A673 (cell line): ENCODE measurements around the gene MSI2. TPM values are rescaled to one million over a fixed set of nuclear protein-coding genes. Genes with fewer than 3 reads are reported as not detected.

ENCODE experiments used
- BruUV-seq: library from RNA; stranded (reverse); fragments of 400-500 nt; replicated peaks from 2 replicates; lab custom pipeline; 2021; lab: Mats Ljungman, UMichigan
- CTCF ChIA-PET: fragments of 300-600 bp; sonication (Branson Sonifier 250); formaldehyde crosslinking; loops from one replicate; lab custom pipeline; 2022; ENCODE audit warnings: antibody characterized with exemption; lab: Charles Lee
- POLR2A ChIA-PET: fragments of 300-600 bp; sonication (Branson Sonifier 250); formaldehyde crosslinking; loops from one replicate; lab custom pipeline; 2022; ENCODE audit warnings: antibody characterized with exemption; ENCODE audit not compliant: low non-redundant PET; lab: Charles Lee
- DNase-seq: peaks from one replicate; pipeline ENCODE4 v3.0.0-alpha.2; 2015; ENCODE audit warnings: low spot score
- H3K27ac ChIP-seq: fragments of 200-600 bp; sonication (generic); 2 replicates; pipeline ENCODE4 v1.5.1; 2016; ENCODE audit warnings: mixed run types, low read depth, mild to moderate bottlenecking, mixed read lengths, antibody characterized with exemption, low read length; ENCODE audit not compliant: poor library complexity, severe bottlenecking
- H3K27me3 ChIP-seq: fragments of 200-600 bp; sonication (generic); replicated peaks from 2 replicates; pipeline ENCODE4 v1.6.1; 2017; ENCODE audit warnings: mixed run types, low read depth, mild to moderate bottlenecking, mixed read lengths, antibody characterized with exemption, low read length; ENCODE audit not compliant: insufficient read depth, poor library complexity
- H3K36me3 ChIP-seq: fragments of 200-600 bp; sonication (generic); 2 replicates; pipeline ENCODE4 v1.6.1; 2016; ENCODE audit warnings: mixed run types, mild to moderate bottlenecking, mixed read lengths, antibody characterized with exemption, low read length; ENCODE audit not compliant: insufficient read depth, poor library complexity, severe bottlenecking
- H3K4me1 ChIP-seq: fragments of 200-600 bp; sonication (generic); 2 replicates; pipeline ENCODE4 v1.6.1; 2017; ENCODE audit warnings: mixed run types, mild to moderate bottlenecking, mixed read lengths, antibody characterized with exemption, low read length; ENCODE audit not compliant: insufficient read depth, poor library complexity, severe bottlenecking
- H3K4me3 ChIP-seq: fragments of 200-600 bp; sonication (generic); 2 replicates; pipeline ENCODE4 v1.5.1; 2016; ENCODE audit warnings: low read depth, mixed run types, mild to moderate bottlenecking, mixed read lengths, low read length; ENCODE audit not compliant: poor library complexity, severe bottlenecking
- H3K9me3 ChIP-seq: fragments of 200-600 bp; sonication (generic); 2 replicates; pipeline ENCODE4 v1.6.1; 2016; ENCODE audit warnings: mixed run types, low read depth, mild to moderate bottlenecking, mixed read lengths, antibody characterized with exemption, low read length; ENCODE audit not compliant: poor library complexity, severe bottlenecking
- EZH2 ChIP-seq: fragments of 200-600 bp; sonication (generic); IDR thresholded peaks from 2 replicates; pipeline ENCODE4 v1.6.1; 2017; ENCODE audit warnings: borderline replicate concordance, low read depth, mild to moderate bottlenecking, mixed read lengths, antibody characterized with exemption, low read length; ENCODE audit not compliant: poor library complexity, severe bottlenecking
- intact Hi-C: fragments of 100-400 bp; cut with micrococcal nuclease; formaldehyde crosslinking; loops from one replicate; pipeline ENCODE4 v1.10.0; 2022; ENCODE audit not compliant: unreplicated experiment
- total RNA-seq: library from RNA; stranded (reverse); gene quantifications from 2 replicates; pipeline ENCODE4 v1.2.3, GENCODE V29; 2021
- TF ChIP-seq, protein P1 (sequence below): fragments of 300-800, 200-600 bp; sonication (generic); conservative IDR thresholded peaks from 2 replicates; pipeline ENCODE4 v1.5.1; 2017; ENCODE audit warnings: low read depth, mild to moderate bottlenecking, antibody characterized with exemption, low read length, moderate library complexity, mixed read lengths

The MSI2 gene
- total RNA-seq, 1 experiment from 2014 or later, result 108 TPM

DNA sequence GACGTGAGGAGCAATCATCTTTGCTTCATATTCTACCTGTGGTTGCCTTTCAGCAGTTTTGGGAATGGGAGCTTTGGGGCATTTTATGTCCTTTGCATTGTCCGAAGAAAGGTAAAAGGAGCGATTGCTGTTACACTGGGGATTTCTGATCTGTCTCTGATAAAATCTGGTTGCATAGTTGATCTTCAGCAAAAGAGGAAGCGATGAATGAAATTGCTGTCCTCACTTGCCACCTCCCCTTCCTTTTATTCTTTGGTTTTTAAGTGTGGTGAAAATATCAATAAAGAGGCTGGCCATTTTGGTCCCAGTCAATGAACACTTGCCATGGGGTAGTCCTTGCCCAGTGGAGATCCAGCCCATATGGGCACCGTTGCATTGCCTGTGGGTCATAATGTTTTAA, 236.8 kb downstream of the MSI2 start:
- CTCF ChIA-PET, result no interaction called here

DNA sequence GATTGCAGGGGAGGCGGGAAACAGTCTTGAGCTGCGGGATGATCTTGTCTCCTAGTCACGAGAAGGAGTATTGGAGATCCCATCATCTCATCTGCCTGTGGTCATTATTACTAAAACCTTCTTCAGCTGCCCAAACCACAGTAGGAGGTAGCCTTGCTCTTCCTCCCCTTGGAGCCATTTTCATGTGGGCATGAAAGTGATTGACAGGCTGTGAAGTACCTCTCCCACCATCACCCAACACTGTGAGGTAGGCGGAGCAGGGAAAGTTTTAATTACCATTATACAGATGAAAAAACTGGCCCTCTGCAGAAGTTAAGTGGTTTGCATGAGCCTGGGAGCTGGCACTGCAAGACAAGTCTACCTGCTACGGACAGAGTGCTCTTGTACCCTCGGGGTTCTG, 237.3 kb downstream of the MSI2 start:
- no peak for DNase-seq
- BruUV-seq, result no TSS peak
- Histone ChIP-seq H3K27ac (no peak overlapping the region), H3K9me3 (no peaks in the 10 kb centered on the region), H3K36me3 (no peaks in the 10 kb centered on the region), H3K27me3 (no peaks in the 10 kb centered on the region), H3K4me3 (no peak overlapping the region), H3K4me1 (peaks cover 3% of the 10 kb centered on the region)
- no peak for TF ChIP-seq EZH2
- TF ChIP-seq, protein P1, sequence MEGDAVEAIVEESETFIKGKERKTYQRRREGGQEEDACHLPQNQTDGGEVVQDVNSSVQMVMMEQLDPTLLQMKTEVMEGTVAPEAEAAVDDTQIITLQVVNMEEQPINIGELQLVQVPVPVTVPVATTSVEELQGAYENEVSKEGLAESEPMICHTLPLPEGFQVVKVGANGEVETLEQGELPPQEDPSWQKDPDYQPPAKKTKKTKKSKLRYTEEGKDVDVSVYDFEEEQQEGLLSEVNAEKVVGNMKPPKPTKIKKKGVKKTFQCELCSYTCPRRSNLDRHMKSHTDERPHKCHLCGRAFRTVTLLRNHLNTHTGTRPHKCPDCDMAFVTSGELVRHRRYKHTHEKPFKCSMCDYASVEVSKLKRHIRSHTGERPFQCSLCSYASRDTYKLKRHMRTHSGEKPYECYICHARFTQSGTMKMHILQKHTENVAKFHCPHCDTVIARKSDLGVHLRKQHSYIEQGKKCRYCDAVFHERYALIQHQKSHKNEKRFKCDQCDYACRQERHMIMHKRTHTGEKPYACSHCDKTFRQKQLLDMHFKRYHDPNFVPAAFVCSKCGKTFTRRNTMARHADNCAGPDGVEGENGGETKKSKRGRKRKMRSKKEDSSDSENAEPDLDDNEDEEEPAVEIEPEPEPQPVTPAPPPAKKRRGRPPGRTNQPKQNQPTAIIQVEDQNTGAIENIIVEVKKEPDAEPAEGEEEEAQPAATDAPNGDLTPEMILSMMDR, result no peak
- ChIA-PET CTCF (no interaction called here), POLR2A (no interaction called here)
- intact Hi-C loops, result no loop called here

More for the DNA sequence above, 236.8 kb downstream of the MSI2 start:
- H3K27me3 ChIP-seq, result no peaks in the 10 kb centered on the region
- TF ChIP-seq, protein P1, result no peak
- no peak for TF ChIP-seq EZH2
- H3K4me1 ChIP-seq, result peaks cover 3% of the 10 kb centered on the region
- no peaks in the 10 kb centered on the region for H3K36me3 ChIP-seq
- no peak overlapping the region for H3K4me3 ChIP-seq
- H3K27ac ChIP-seq, result no peak overlapping the region
- intact Hi-C loops, result no loop called here
- BruUV-seq, result no TSS peak
- POLR2A ChIA-PET, result no interaction called here
- no peaks in the 10 kb centered on the region for H3K9me3 ChIP-seq
- no peak for DNase-seq

DNA sequence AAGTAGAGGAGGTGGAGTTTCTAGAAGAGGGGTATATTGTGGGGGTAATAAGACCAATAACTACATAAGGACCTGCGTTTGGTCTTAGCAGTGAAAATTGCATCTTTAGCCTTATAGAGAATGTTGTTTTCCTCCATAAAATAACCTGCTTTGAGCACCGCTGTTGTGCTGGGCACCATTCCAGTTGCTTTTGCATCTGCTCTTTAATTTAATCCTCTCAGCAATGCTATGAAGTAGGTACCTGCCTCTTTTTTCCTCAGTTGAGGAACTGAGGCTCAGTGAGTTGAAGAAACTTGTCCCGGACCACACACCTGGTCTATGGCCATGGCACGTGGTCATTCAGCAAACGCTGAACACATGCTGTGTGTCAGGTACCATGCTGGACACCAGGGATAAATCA, 238.1 kb downstream of the MSI2 start:
- TF ChIP-seq, protein P1, result no peak
- TF ChIP-seq EZH2, result no peak
- H3K9me3 ChIP-seq, result no peaks in the 10 kb centered on the region
- ChIA-PET CTCF (no interaction called here), POLR2A (interaction anchor here (0.6 kb wide), 1 partner anchor 17 kb away, joined by 3 read pairs; no protein-coding TSS in a partner anchor)
- BruUV-seq, result no TSS peak
- H3K27ac ChIP-seq, result no peak overlapping the region
- H3K4me1 ChIP-seq, result peaks cover 3% of the 10 kb centered on the region
- no peaks in the 10 kb centered on the region for H3K27me3 ChIP-seq
- no peak for DNase-seq
- H3K36me3 ChIP-seq, result no peaks in the 10 kb centered on the region
- intact Hi-C loops, result no loop called here
- H3K4me3 ChIP-seq, result no peak overlapping the region
